Ectodermal cell (in vitro differentiated cells): Measurements from ENCODE around the gene SLC35G1. TPM values are rescaled to one million over a fixed set of nuclear protein-coding genes. Genes with fewer than 3 reads are reported as not detected.

Source experiments
- H3K27ac ChIP-seq: 2 replicates; pipeline ENCODE4 v1.7.0; 2013; ENCODE audit warnings: mild to moderate bottlenecking, low read depth, low read length; ENCODE audit not compliant: insufficient read depth, poor library complexity, severe bottlenecking
- H3K27me3 ChIP-seq: 2 replicates; pipeline ENCODE4 v1.7.0; 2013; ENCODE audit warnings: mild to moderate bottlenecking, low read length; ENCODE audit not compliant: insufficient read depth, control insufficient read depth, poor library complexity, severe bottlenecking
- H3K36me3 ChIP-seq: one replicate; pipeline ENCODE4 v1.7.0; 2013; ENCODE audit warnings: low read length; ENCODE audit not compliant: control insufficient read depth, insufficient read depth
- H3K4me1 ChIP-seq: one replicate; pipeline ENCODE4 v1.7.0; 2013; ENCODE audit warnings: low read length; ENCODE audit not compliant: control insufficient read depth, insufficient read depth
- H3K4me3 ChIP-seq: 2 replicates; pipeline ENCODE4 v1.7.0; 2013; ENCODE audit warnings: low read depth, low read length, control low read depth; ENCODE audit not compliant: insufficient read depth
- H3K9me3 ChIP-seq: 2 replicates; pipeline ENCODE4 v1.7.0; 2013; ENCODE audit warnings: mild to moderate bottlenecking, low read length, moderate library complexity; ENCODE audit not compliant: control insufficient read depth
- WGBS, 2 experiments: methylation state at CpG; one replicate each; pipeline ENCODE4 v1.1.7; 2013; ENCODE audit warnings: missing lambda C conversion rate in 2 of 2; 5-methylcytosine and 5-hydroxymethylcytosine counted together
- polyA plus RNA-seq, 4 experiments: library from polyadenylated mRNA; stranded (reverse); fragments of 50-300 nt; gene quantifications; one replicate each; pipeline ENCODE4 v1.2.3, GENCODE V29; 2013

SLC35G1 gene
- 14.4 TPM for polyA plus RNA-seq (2013, experiment 1 of 4)
- 17.7 TPM for polyA plus RNA-seq (2013, experiment 2 of 4)
- polyA plus RNA-seq (2013, experiment 3 of 4) = 13.8 TPM
- 16.1 TPM for polyA plus RNA-seq (2013, experiment 4 of 4)

- peaks cover 7% of the 10 kb centered on the region for H3K4me1 ChIP-seq
- H3K27me3 ChIP-seq = peaks cover 8% of the 10 kb centered on the region
- WGBS, 2 experiments = 1 to 2% methylated on average over 82 of the region's 82 CpGs
- peak within 1 kb of the TSS; percentile 76 for H3K4me3 ChIP-seq
- H3K9me3 ChIP-seq = no peaks in the 10 kb centered on the region
- no peaks in the 10 kb centered on the region for H3K36me3 ChIP-seq
- H3K27ac ChIP-seq = no peak within 1 kb of the TSS
Measured at GRCh38 chr10:93893646-93894515, at the start of gene SLC35G1. SLC35G1 (plus strand) TSS chr10:93893978; CDS start chr10:93894034, 56 bp downstream.

GRCh38 chr10:93844979-93845626, 48.7 kb upstream of the SLC35G1 start:
- Histone ChIP-seq H3K27ac (no peak overlapping the region), H3K27me3 (peaks cover 26% of the 10 kb centered on the region), H3K36me3 (no peaks in the 10 kb centered on the region), H3K9me3 (no peaks in the 10 kb centered on the region), H3K4me1 (peaks cover 19% of the 10 kb centered on the region), H3K4me3 (no peak overlapping the region)
- WGBS, 2 experiments = 96% methylated on average over 30 of the region's 30 CpGs

GRCh38 chr10:93849593-93849992, 44.2 kb upstream of the SLC35G1 start:
- Histone ChIP-seq H3K27ac (peak overlapping the region; percentile 47), H3K4me1 (peaks cover 6% of the 10 kb centered on the region), H3K4me3 (no peak overlapping the region), H3K36me3 (no peaks in the 10 kb centered on the region), H3K9me3 (no peaks in the 10 kb centered on the region), H3K27me3 (peaks cover 1% of the 10 kb centered on the region)
- WGBS, 2 experiments = 13 to 25% methylated on average over 4 of the region's 4 CpGs

GRCh38 chr10:93850031-93851015, 43.5 kb upstream of the SLC35G1 start:
- peaks cover 6% of the 10 kb centered on the region for H3K4me1 ChIP-seq
- WGBS, 2 experiments = 54 to 60% methylated on average over 10 of the region's 10 CpGs
- H3K27ac ChIP-seq = peak overlapping the region; percentile 47
- H3K36me3 ChIP-seq = no peaks in the 10 kb centered on the region
- no peaks in the 10 kb centered on the region for H3K9me3 ChIP-seq
- H3K27me3 ChIP-seq = no peaks in the 10 kb centered on the region
- H3K4me3 ChIP-seq = no peak overlapping the region

- no peaks in the 10 kb centered on the region for H3K36me3 ChIP-seq
- H3K27ac ChIP-seq = no peak overlapping the region
- no peaks in the 10 kb centered on the region for H3K27me3 ChIP-seq
- H3K4me1 ChIP-seq = peaks cover 6% of the 10 kb centered on the region
- H3K9me3 ChIP-seq = no peaks in the 10 kb centered on the region
- WGBS, 2 experiments = 89 to 95% methylated on average over 3 of the region's 3 CpGs
- no peak overlapping the region for H3K4me3 ChIP-seq
Measured at GRCh38 chr10:93851169-93851568, 42.6 kb upstream of the SLC35G1 start.

GRCh38 chr10:93852476-93853095, 41.2 kb upstream of the SLC35G1 start:
- no peaks in the 10 kb centered on the region for H3K27me3 ChIP-seq
- H3K27ac ChIP-seq = no peak overlapping the region
- no peaks in the 10 kb centered on the region for H3K36me3 ChIP-seq
- H3K4me1 ChIP-seq = peaks cover 6% of the 10 kb centered on the region
- 90% methylated on average over 4 of the region's 4 CpGs for WGBS, 2 experiments
- H3K4me3 ChIP-seq = no peak overlapping the region
- no peaks in the 10 kb centered on the region for H3K9me3 ChIP-seq

GRCh38 chr10:93854975-93855374, 38.8 kb upstream of the SLC35G1 start:
- Histone ChIP-seq H3K36me3 (no peaks in the 10 kb centered on the region), H3K9me3 (no peaks in the 10 kb centered on the region), H3K4me1 (no peaks in the 10 kb centered on the region), H3K27me3 (no peaks in the 10 kb centered on the region), H3K27ac (no peak overlapping the region), H3K4me3 (no peak overlapping the region)
- 87 to 90% methylated on average over 2 of the region's 3 CpGs for WGBS, 2 experiments

GRCh38 chr10:93856349-93857145, 37.2 kb upstream of the SLC35G1 start:
- WGBS, 2 experiments = 94 to 96% methylated on average over 10 of the region's 10 CpGs

More at GRCh38 chr10:93856349-93857145, 37.2 kb upstream of the SLC35G1 start:
- H3K4me1 ChIP-seq = no peaks in the 10 kb centered on the region
- H3K4me3 ChIP-seq = no peak overlapping the region
- no peak overlapping the region for H3K27ac ChIP-seq
- H3K27me3 ChIP-seq = no peaks in the 10 kb centered on the region
- H3K36me3 ChIP-seq = no peaks in the 10 kb centered on the region
- no peaks in the 10 kb centered on the region for H3K9me3 ChIP-seq
